KBM-7 (cell line): ENCODE results near the gene SLC10A2.

ENCODE experiments used
- DNase-seq: peaks from one replicate; pipeline ENCODE4 v3.0.0-alpha.2; 2015
- in situ Hi-C: fragments of 300-500 bp; cut with MboI; formaldehyde crosslinking; loops from 2 replicates; pipeline ENCODE4 v1.14.3; 2020; ENCODE audit warnings: low sequenced_read_pairs, low pct_unique_long_range_greater_than_20kb, mixed read lengths

Gene SLC10A2

GRCh38 chr13:103062079-103062478 lies 4.1 kb downstream of the SLC10A2 start:
- DNase-seq, result no peak
- in situ Hi-C loops, result no loop called here

GRCh38 chr13:103056008-103056407 lies 10.2 kb downstream of the SLC10A2 start:
- no peak for DNase-seq
- in situ Hi-C loops, result no loop called here

- in situ Hi-C loops, result no loop called here
- DNase-seq, result no peak
These were observed 11.1 kb downstream of the SLC10A2 start for GRCh38 chr13:103055166-103055565.

GRCh38 chr13:103046676-103047075 lies 19.5 kb downstream of the SLC10A2 start:
- no peak for DNase-seq
- in situ Hi-C loops, result no loop called here

- in situ Hi-C loops, result no loop called here
- no peak for DNase-seq
These were observed 22.2 kb downstream of the SLC10A2 start for GRCh38 chr13:103044056-103044455.

- in situ Hi-C loops, result no loop called here
- DNase-seq, result no peak
These were observed 26.2 kb downstream of the SLC10A2 start for GRCh38 chr13:103040006-103040405.

GRCh38 chr13:103039183-103039582 lies 27.0 kb downstream of the SLC10A2 start:
- no peak for DNase-seq
- in situ Hi-C loops, result no loop called here

GRCh38 chr13:103036268-103036667 lies 29.9 kb downstream of the SLC10A2 start:
- in situ Hi-C loops, result no loop called here

GRCh38 chr13:103033999-103034398 lies 32.2 kb downstream of the SLC10A2 start:
- in situ Hi-C loops, result no loop called here
- no peak for DNase-seq

More at GRCh38 chr13:103036268-103036667, 29.9 kb downstream of the SLC10A2 start:
- no peak for DNase-seq

- in situ Hi-C loops, result no loop called here
- no peak for DNase-seq
These were observed 34.8 kb downstream of the SLC10A2 start for GRCh38 chr13:103031332-103031873.

GRCh38 chr13:103030776-103031175 lies 35.4 kb downstream of the SLC10A2 start:
- DNase-seq, result no peak
- in situ Hi-C loops, result no loop called here

- DNase-seq, result no peak
- in situ Hi-C loops, result no loop called here
These were observed 36.4 kb downstream of the SLC10A2 start for GRCh38 chr13:103029798-103030197.

GRCh38 chr13:103022336-103022735 lies 43.9 kb downstream of the SLC10A2 start:
- in situ Hi-C loops, result no loop called here
- DNase-seq, result no peak

- in situ Hi-C loops, result no loop called here
- no peak for DNase-seq
These were observed 47.7 kb downstream of the SLC10A2 start for GRCh38 chr13:103018556-103018955.

GRCh38 chr13:103012646-103013045 lies 53.6 kb downstream of the SLC10A2 start:
- in situ Hi-C loops, result no loop called here
- no peak for DNase-seq

GRCh38 chr13:103009051-103009840 lies 57.0 kb downstream of the SLC10A2 start:
- in situ Hi-C loops, result no loop called here
- DNase-seq, result no peak

GRCh38 chr13:103007427-103007762 lies 58.8 kb downstream of the SLC10A2 start:
- in situ Hi-C loops, result no loop called here
- DNase-seq, result no peak

GRCh38 chr13:103006641-103007426 lies 59.4 kb downstream of the SLC10A2 start:
- in situ Hi-C loops, result no loop called here
- no peak for DNase-seq

GRCh38 chr13:103004661-103005345 lies 61.4 kb downstream of the SLC10A2 start:
- in situ Hi-C loops, result no loop called here

GRCh38 chr13:103003631-103004030 lies 62.6 kb downstream of the SLC10A2 start:
- no peak for DNase-seq
- in situ Hi-C loops, result no loop called here

More at GRCh38 chr13:103004661-103005345, 61.4 kb downstream of the SLC10A2 start:
- no peak for DNase-seq
